Panc1 (cell line): ENCODE measurements around the gene NOVA1. TPM values are rescaled to one million over a fixed set of nuclear protein-coding genes. Genes with fewer than 3 reads are reported as not detected.

Source experiments
- ATAC-seq: fragments of 200-7000 bp; cut with Tn5 transposase; 2 replicates; pipeline ENCODE4 v1.9.1; 2020; ENCODE audit warnings: mild to moderate bottlenecking, moderate library complexity
- BruUV-seq: library from RNA; stranded (reverse); fragments of 400-500 nt; replicated peaks from 2 replicates; lab custom pipeline; 2021; lab: Mats Ljungman, UMichigan
- CTCF ChIA-PET: fragments of 300-600 bp; sonication (Branson Sonifier 250); formaldehyde crosslinking; loops from one replicate; lab custom pipeline; 2022; ENCODE audit warnings: antibody characterized with exemption; lab: Charles Lee
- POLR2A ChIA-PET: fragments of 300-600 bp; sonication (Branson Sonifier 250); formaldehyde crosslinking; loops from one replicate; lab custom pipeline; 2022; ENCODE audit warnings: antibody characterized with exemption; lab: Charles Lee
- DNase-seq: peaks from one replicate; pipeline ENCODE4 v3.0.0-alpha.2; 2010; ENCODE audit warnings: low read depth, low spot score
- H3K27ac ChIP-seq: 2 replicates; pipeline ENCODE4 v1.5.1; 2011; ENCODE audit warnings: mild to moderate bottlenecking, low read length, inconsistent platforms
- H3K27me3 ChIP-seq: fragments of 200-500 bp; sonication (Bioruptor generic); 2 replicates; pipeline ENCODE4 v1.6.0; 2014; ENCODE audit warnings: low read length, inconsistent platforms; ENCODE audit not compliant: control insufficient read depth, insufficient read depth
- H3K36me3 ChIP-seq: fragments of 200-500 bp; sonication (Bioruptor generic); 2 replicates; pipeline ENCODE4 v1.5.1; 2014; ENCODE audit warnings: inconsistent platforms, mild to moderate bottlenecking, low read length, moderate library complexity; ENCODE audit not compliant: control insufficient read depth, insufficient read depth
- H3K4me1 ChIP-seq: 2 replicates; pipeline ENCODE4 v1.5.1; 2011; ENCODE audit warnings: inconsistent platforms, mild to moderate bottlenecking, low read length, moderate library complexity; ENCODE audit not compliant: control insufficient read depth, insufficient read depth
- H3K4me3 ChIP-seq, 2 experiments: 2 replicates each; pipeline ENCODE4 v1.5.1; 2011 to 2012; ENCODE audit warnings: low read depth in 2 of 2, low read length in 2 of 2, mild to moderate bottlenecking in 2 of 2, inconsistent platforms in 1 of 2, moderate library complexity in 1 of 2
- H3K9me3 ChIP-seq: fragments of 200-500 bp; sonication (Bioruptor generic); 2 replicates; pipeline ENCODE4 v1.5.1; 2014; ENCODE audit warnings: low read depth, mild to moderate bottlenecking, inconsistent platforms, low read length, moderate library complexity; ENCODE audit not compliant: control insufficient read depth, insufficient read depth
- POLR2AphosphoS5 ChIP-seq: IDR thresholded peaks from 2 replicates; pipeline ENCODE4 v1.6.1; 2012; ENCODE audit warnings: mild to moderate bottlenecking, low read depth, low read length, moderate library complexity
- SIN3A ChIP-seq: IDR thresholded peaks from 2 replicates; pipeline ENCODE4 v1.6.1; 2012; ENCODE audit warnings: low read depth, mild to moderate bottlenecking, low read length, moderate library complexity, borderline replicate concordance; ENCODE audit not compliant: insufficient read depth
- TCF7L2 ChIP-seq: IDR thresholded peaks from 2 replicates; pipeline ENCODE4 v1.6.1; 2011; ENCODE audit warnings: mild to moderate bottlenecking, low read depth, low read length, inconsistent platforms
- in situ Hi-C: cut with HindIII; loops from 2 replicates; pipeline ENCODE4 v1.10.0; 2016; ENCODE audit warnings: low sequenced_read_pairs, low pct_unique_long_range_greater_than_20kb
- intact Hi-C: fragments of 100-400 bp; cut with micrococcal nuclease; formaldehyde crosslinking; loops from one replicate; pipeline ENCODE4 v1.10.0; 2022; ENCODE audit not compliant: unreplicated experiment
- total RNA-seq: library from RNA; stranded (reverse); gene quantifications from one replicate; pipeline ENCODE4 v1.2.1, GENCODE V29; 2021; ENCODE audit not compliant: unreplicated experiment
- TF ChIP-seq, protein P1 (sequence below): fragments of 450-650 bp; IDR thresholded peaks from 2 replicates; pipeline ENCODE4 v1.5.1; 2017; ENCODE audit warnings: mild to moderate bottlenecking
- TF ChIP-seq, protein P2 (sequence below), 2 experiments: IDR thresholded peaks; 2 replicates each; pipeline ENCODE4 v1.6.1; 2011 to 2012; ENCODE audit warnings: low read depth in 2 of 2, control low read depth in 1 of 2, low read length in 1 of 2, mild to moderate bottlenecking in 1 of 2, moderate library complexity in 1 of 2; ENCODE audit not compliant: insufficient read depth in 1 of 2

Gene NOVA1
- total RNA-seq, 1 experiment from 2014 or later, result not detected

DNA sequence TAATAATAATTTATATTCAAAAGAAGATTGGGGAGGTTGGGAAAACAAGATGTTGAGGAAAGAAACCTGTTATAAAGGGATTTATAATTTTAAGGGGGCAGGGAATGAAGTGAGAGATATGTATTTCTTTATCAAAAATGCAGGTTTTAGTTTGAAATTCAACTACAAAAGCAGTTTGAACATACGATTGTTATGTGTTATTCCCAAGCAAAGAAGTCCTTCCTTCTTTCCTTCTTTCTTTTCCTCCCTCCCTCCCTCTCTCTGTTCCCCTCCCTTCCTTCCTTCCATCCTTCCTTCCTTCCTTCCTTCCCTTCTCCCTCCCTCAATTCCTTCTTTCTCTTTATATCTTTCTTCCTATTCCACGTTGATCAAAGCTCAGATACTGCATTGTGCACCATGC is 173.3 kb downstream of the NOVA1 start:
- Histone ChIP-seq H3K36me3 (no peaks in the 10 kb centered on the region), H3K4me3 (no peak overlapping the region), H3K4me1 (no peaks in the 10 kb centered on the region), H3K27me3 (no peaks in the 10 kb centered on the region), H3K9me3 (no peaks in the 10 kb centered on the region), H3K27ac (no peak overlapping the region)
- no TSS peak for BruUV-seq
- CTCF ChIA-PET, result no interaction called here
- in situ Hi-C loops, result no loop called here
- POLR2A ChIA-PET, result no interaction called here
- TF ChIP-seq, protein P1, sequence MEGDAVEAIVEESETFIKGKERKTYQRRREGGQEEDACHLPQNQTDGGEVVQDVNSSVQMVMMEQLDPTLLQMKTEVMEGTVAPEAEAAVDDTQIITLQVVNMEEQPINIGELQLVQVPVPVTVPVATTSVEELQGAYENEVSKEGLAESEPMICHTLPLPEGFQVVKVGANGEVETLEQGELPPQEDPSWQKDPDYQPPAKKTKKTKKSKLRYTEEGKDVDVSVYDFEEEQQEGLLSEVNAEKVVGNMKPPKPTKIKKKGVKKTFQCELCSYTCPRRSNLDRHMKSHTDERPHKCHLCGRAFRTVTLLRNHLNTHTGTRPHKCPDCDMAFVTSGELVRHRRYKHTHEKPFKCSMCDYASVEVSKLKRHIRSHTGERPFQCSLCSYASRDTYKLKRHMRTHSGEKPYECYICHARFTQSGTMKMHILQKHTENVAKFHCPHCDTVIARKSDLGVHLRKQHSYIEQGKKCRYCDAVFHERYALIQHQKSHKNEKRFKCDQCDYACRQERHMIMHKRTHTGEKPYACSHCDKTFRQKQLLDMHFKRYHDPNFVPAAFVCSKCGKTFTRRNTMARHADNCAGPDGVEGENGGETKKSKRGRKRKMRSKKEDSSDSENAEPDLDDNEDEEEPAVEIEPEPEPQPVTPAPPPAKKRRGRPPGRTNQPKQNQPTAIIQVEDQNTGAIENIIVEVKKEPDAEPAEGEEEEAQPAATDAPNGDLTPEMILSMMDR, result no peak
- TF ChIP-seq POLR2AphosphoS5, result no peak
- no peak for TF ChIP-seq SIN3A
- TF ChIP-seq, protein P2, sequence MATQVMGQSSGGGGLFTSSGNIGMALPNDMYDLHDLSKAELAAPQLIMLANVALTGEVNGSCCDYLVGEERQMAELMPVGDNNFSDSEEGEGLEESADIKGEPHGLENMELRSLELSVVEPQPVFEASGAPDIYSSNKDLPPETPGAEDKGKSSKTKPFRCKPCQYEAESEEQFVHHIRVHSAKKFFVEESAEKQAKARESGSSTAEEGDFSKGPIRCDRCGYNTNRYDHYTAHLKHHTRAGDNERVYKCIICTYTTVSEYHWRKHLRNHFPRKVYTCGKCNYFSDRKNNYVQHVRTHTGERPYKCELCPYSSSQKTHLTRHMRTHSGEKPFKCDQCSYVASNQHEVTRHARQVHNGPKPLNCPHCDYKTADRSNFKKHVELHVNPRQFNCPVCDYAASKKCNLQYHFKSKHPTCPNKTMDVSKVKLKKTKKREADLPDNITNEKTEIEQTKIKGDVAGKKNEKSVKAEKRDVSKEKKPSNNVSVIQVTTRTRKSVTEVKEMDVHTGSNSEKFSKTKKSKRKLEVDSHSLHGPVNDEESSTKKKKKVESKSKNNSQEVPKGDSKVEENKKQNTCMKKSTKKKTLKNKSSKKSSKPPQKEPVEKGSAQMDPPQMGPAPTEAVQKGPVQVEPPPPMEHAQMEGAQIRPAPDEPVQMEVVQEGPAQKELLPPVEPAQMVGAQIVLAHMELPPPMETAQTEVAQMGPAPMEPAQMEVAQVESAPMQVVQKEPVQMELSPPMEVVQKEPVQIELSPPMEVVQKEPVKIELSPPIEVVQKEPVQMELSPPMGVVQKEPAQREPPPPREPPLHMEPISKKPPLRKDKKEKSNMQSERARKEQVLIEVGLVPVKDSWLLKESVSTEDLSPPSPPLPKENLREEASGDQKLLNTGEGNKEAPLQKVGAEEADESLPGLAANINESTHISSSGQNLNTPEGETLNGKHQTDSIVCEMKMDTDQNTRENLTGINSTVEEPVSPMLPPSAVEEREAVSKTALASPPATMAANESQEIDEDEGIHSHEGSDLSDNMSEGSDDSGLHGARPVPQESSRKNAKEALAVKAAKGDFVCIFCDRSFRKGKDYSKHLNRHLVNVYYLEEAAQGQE (IDR thresholded peaks at IDR 0.05; ENCODE audit: insufficient read depth in 1 of 2, low read depth in 2 of 2, low read length in 1 of 2), result no peak
- no peak for TF ChIP-seq TCF7L2
- intact Hi-C loops, result no loop called here
- DNase-seq (no peak), ATAC-seq (no peak)

GRCh38 chr14:26415618-26416123 is 182.2 kb downstream of the NOVA1 start:
- Histone ChIP-seq H3K27me3 (no peaks in the 10 kb centered on the region), H3K4me1 (no peaks in the 10 kb centered on the region), H3K9me3 (no peaks in the 10 kb centered on the region), H3K27ac (no peak overlapping the region), H3K36me3 (no peaks in the 10 kb centered on the region), H3K4me3 (no peak overlapping the region)
- no peak for DNase-seq
- no peak for ATAC-seq
- CTCF ChIA-PET, result no interaction called here
- no peak for TF ChIP-seq POLR2AphosphoS5
- TF ChIP-seq, protein P1, result no peak
- TF ChIP-seq TCF7L2, result no peak
- TF ChIP-seq SIN3A, result no peak
- TF ChIP-seq, protein P2 (IDR thresholded peaks at IDR 0.05; ENCODE audit: insufficient read depth in 1 of 2, low read depth in 2 of 2, low read length in 1 of 2), result no peak
- in situ Hi-C loops, result no loop called here
- no TSS peak for BruUV-seq
- POLR2A ChIA-PET, result no interaction called here
- intact Hi-C loops, result no loop called here
